Thoracic aorta (tissue), 2 donors: ENCODE results near the gene VHLL. TPM values are rescaled to one million over a fixed set of nuclear protein-coding genes. Genes with fewer than 3 reads are reported as not detected.

Experiments
- ATAC-seq: fragments of 150-250 bp; one replicate; pipeline ENCODE4 v1.8.0; 2017; ENCODE audit warnings: low read depth; ENCODE audit not compliant: insufficient number of reproducible peaks, low FRiP score
- DNase-seq: peaks from one replicate; pipeline ENCODE4 v3.0.0-alpha.2; 2020; ENCODE audit warnings: low spot score
- H3K27ac ChIP-seq, 2 donors: fragments of 200-600 bp; sonication (generic); 1 replicate in 1 of 2; 2 replicates in 1 of 2; pipeline ENCODE4 v1.5.1; 2016; ENCODE audit warnings: mild to moderate bottlenecking in 2 of 2, moderate library complexity in 2 of 2
- H3K27me3 ChIP-seq: fragments of 200-600 bp; sonication (generic); replicated peaks from 2 replicates; pipeline ENCODE4 v1.6.0; 2016; ENCODE audit warnings: mild to moderate bottlenecking; ENCODE audit not compliant: insufficient read depth
- H3K36me3 ChIP-seq: fragments of 200-600 bp; sonication (generic); one replicate; pipeline ENCODE4 v1.5.1; 2016
- H3K4me1 ChIP-seq, 2 donors: fragments of 200-600 bp; sonication (generic); 1 replicate in 1 of 2; 2 replicates in 1 of 2; pipeline versions ENCODE4 v1.5.1 to v1.6.0; 2016; ENCODE audit warnings: low read depth in 2 of 2, mild to moderate bottlenecking in 1 of 2; ENCODE audit not compliant: control insufficient read depth in 1 of 2
- H3K4me3 ChIP-seq: fragments of 200-600 bp; sonication (generic); 2 replicates; pipeline ENCODE4 v1.5.1; 2016; ENCODE audit warnings: mild to moderate bottlenecking
- H3K9me3 ChIP-seq: fragments of 200-600 bp; sonication (generic); 2 replicates; pipeline ENCODE4 v1.5.1; 2016
- total RNA-seq, 2 donors: library from RNA; depleted of rRNA; stranded (reverse); fragments of >200 nt; gene quantifications; one replicate each; pipeline versions ENCODE4 v1.1.0 to v1.2.3, GENCODE V29; 2016
- TF ChIP-seq, protein P1 (sequence below): fragments of 200-600 bp; sonication (generic); IDR thresholded peaks from one replicate; pipeline ENCODE4 v1.5.1; 2019; ENCODE audit warnings: antibody characterized with exemption

Gene VHLL
- total RNA-seq, 2 donors from 2014 or later = not detected

DNA sequence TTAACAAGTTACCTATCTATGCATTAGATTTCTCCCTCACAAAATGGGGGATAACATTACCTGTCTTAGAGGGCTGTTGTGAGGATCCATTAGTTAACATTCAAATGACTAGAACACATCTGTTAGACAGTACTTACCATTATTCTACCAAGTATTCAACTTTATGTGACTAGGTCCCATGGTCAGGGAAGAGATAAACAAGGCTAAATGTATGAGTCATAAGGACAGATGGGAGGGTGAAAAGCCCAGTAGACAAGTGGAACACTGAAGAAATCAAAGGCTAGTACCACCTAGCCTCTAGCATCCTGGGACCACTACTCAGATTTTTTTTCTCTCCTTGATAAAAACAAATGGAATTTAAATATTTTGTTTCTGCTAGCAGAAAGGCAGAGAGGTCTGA is 9.0 kb upstream of the VHLL start:
- no peak for ATAC-seq
- DNase-seq = no peak
- Histone ChIP-seq H3K4me1 (no peaks in the 10 kb centered on the region), H3K36me3 (peaks cover 38% of the 10 kb centered on the region), H3K9me3 (no peaks in the 10 kb centered on the region), H3K27me3 (no peaks in the 10 kb centered on the region), H3K27ac (no peak overlapping the region), H3K4me3 (no peak overlapping the region)
- TF ChIP-seq, protein P1, sequence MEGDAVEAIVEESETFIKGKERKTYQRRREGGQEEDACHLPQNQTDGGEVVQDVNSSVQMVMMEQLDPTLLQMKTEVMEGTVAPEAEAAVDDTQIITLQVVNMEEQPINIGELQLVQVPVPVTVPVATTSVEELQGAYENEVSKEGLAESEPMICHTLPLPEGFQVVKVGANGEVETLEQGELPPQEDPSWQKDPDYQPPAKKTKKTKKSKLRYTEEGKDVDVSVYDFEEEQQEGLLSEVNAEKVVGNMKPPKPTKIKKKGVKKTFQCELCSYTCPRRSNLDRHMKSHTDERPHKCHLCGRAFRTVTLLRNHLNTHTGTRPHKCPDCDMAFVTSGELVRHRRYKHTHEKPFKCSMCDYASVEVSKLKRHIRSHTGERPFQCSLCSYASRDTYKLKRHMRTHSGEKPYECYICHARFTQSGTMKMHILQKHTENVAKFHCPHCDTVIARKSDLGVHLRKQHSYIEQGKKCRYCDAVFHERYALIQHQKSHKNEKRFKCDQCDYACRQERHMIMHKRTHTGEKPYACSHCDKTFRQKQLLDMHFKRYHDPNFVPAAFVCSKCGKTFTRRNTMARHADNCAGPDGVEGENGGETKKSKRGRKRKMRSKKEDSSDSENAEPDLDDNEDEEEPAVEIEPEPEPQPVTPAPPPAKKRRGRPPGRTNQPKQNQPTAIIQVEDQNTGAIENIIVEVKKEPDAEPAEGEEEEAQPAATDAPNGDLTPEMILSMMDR = no peak

DNA sequence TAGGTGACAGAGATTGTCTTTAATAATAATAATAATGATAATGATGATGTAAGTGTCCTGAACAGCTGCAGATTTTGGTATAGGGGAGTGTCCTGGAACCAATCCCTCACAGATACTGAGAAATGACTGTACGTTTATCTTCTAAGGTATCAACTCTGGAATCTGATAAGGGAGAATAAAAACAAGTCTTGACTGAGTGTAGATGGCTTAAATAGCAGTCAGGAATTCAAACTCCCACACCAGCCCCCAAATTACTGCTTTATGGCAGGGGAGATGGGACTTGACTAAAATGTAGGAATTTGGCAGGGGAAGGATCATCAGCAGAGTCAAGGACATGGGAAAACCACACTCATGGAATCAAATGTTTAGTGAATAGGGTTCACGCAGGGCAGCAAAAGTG is 6.1 kb upstream of the VHLL start:
- Histone ChIP-seq H3K27ac (no peak overlapping the region), H3K4me3 (no peak overlapping the region), H3K36me3 (peaks cover 25% of the 10 kb centered on the region), H3K9me3 (no peaks in the 10 kb centered on the region), H3K27me3 (no peaks in the 10 kb centered on the region), H3K4me1 (no peaks in the 10 kb centered on the region)
- TF ChIP-seq, protein P1 = no peak
- no peak for ATAC-seq
- no peak for DNase-seq

DNA sequence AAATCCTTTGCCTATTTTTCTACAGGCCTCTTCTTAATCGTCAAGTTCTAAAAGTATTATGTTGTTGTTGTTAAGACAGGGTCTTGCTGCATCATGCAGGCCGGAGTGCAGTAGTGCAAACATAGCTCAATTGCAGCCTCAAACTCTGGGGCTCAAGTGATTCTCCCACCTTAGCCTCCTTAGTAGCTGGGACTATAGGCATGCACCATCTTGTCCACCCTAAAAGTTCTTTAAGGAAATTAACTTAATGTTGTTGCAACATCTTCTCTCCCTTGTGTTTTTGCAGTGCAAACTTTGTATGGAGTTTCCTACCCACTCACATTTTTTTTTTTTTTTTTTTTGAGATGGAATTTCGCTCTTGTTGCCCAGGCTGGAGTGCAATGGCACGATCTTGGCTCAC is 4.1 kb upstream of the VHLL start:
- no peaks in the 10 kb centered on the region for H3K27me3 ChIP-seq
- TF ChIP-seq, protein P1 = no peak
- no peak for ATAC-seq

DNA sequence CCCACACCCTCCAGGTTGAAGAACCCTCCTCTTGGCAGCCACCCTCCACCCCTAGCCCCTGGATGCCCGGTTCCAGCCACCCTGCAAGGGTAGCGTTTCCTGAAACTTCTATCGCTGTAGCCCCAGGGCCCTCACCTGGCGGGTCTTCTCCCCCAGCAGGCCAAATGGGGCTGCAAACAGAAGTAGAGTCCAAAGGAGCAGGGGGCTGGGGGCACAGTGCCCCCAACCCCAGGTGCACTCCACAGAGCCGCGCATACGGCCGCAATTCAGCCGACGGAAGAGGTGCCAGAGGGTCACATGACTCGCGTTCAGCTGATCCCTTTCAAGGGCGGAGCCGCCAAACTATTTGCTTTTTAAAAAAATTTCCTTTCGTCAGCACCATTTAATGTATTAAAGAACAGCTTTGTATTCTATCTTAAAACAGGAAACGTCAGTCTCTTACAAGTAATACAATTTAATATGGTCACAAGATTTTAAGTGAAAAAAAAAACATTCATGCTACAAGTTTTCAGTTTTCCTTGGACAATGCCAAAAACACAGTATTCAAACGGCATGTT is 3.6 kb downstream of the VHLL start, which contains the start of gene GLMP:
Gene GLMP, minus strand, starts transcription at position 289 of the 557 bp plus-strand sequence. Its CDS starts 34 bp downstream, at position 255.
- TF ChIP-seq, protein P1 = no peak
- H3K27me3 ChIP-seq = no peaks in the 10 kb centered on the region
- ATAC-seq (no peak), DNase-seq (no peak)
- no peaks in the 10 kb centered on the region for H3K9me3 ChIP-seq
- H3K4me3 ChIP-seq = peak within 1 kb of the TSS; percentile 89
- peaks cover 8 to 17% of the 10 kb centered on the region in 2 donors for H3K4me1 ChIP-seq
- H3K27ac ChIP-seq = peak within 1 kb of the TSS; percentile 68 to 70
- no peaks in the 10 kb centered on the region for H3K36me3 ChIP-seq

More for the DNA sequence above, 4.1 kb upstream of the VHLL start:
- DNase-seq = no peak
- Histone ChIP-seq H3K4me3 (no peak overlapping the region), H3K27ac (no peak overlapping the region), H3K4me1 (no peaks in the 10 kb centered on the region), H3K9me3 (no peaks in the 10 kb centered on the region), H3K36me3 (peaks cover 8% of the 10 kb centered on the region)

DNA sequence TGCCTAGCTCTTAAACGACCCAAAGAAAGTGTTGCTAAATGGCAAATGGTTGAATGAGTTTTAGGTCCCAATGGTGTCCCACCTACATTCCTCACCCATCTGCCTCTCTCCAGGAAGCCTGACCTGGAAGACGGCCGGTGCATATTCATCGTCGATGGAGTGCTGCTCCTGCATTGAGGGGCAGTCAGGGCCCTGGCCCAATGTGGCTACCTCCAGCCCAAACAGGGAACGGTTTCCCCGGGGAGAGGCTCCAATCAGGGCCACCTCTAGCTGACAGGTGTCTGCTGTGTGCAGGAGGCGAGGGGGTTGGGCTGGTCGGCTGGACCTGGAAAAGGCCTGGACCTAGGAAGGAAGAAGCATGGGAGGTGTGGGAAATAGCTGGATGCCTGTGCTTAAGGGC is 5.2 kb downstream of the VHLL start:
- Histone ChIP-seq H3K36me3 (no peaks in the 10 kb centered on the region), H3K4me1 (peaks cover 8 to 17% of the 10 kb centered on the region in 2 donors), H3K27ac (no peak overlapping the region), H3K4me3 (no peak overlapping the region), H3K27me3 (no peaks in the 10 kb centered on the region), H3K9me3 (no peaks in the 10 kb centered on the region)
- TF ChIP-seq, protein P1 = no peak
- no peak for ATAC-seq
- no peak for DNase-seq
